Ramos (cell line): ENCODE measurements around the gene GLI1.
"Not testable (repeated sequence)": the region's sequence is repeated elsewhere in the genome, so short reads cannot be mapped to it uniquely, and the experiment has no call there.

Experiments
- in situ Hi-C: fragments of 300-500 bp; cut with MboI; formaldehyde crosslinking; loops from one replicate; pipeline ENCODE4 v1.14.3; 2022; ENCODE audit warnings: low sequenced_read_pairs; ENCODE audit not compliant: unreplicated experiment

The GLI1 gene

GRCh38 chr12:57488402-57489156, 29.0 kb downstream of the GLI1 start:
- in situ Hi-C loops, result no loop called here

GRCh38 chr12:57489157-57489641, 29.6 kb downstream of the GLI1 start:
- in situ Hi-C loops, result no loop called here

- in situ Hi-C loops, result no loop called here
Observed at GRCh38 chr12:57490126-57490525, 30.5 kb downstream of the GLI1 start.

GRCh38 chr12:57491393-57492280, 32.1 kb downstream of the GLI1 start:
- in situ Hi-C loops, result no loop called here

- in situ Hi-C loops, result not testable (repeated sequence)
Observed at GRCh38 chr12:57495051-57495701, 35.6 kb downstream of the GLI1 start.

GRCh38 chr12:57496822-57497221, 37.2 kb downstream of the GLI1 start:
- in situ Hi-C loops, result no loop called here

- in situ Hi-C loops, result no loop called here
Observed at GRCh38 chr12:57497223-57498131, 37.9 kb downstream of the GLI1 start.

- in situ Hi-C loops, result no loop called here
Observed at GRCh38 chr12:57498132-57498502, 38.5 kb downstream of the GLI1 start.

- in situ Hi-C loops, result no loop called here
Observed at GRCh38 chr12:57498571-57498970, 39.0 kb downstream of the GLI1 start.

- in situ Hi-C loops, result no loop called here
Observed at GRCh38 chr12:57500213-57500612, 40.6 kb downstream of the GLI1 start.

GRCh38 chr12:57502311-57502969, 42.9 kb downstream of the GLI1 start:
- in situ Hi-C loops, result not testable (repeated sequence)

GRCh38 chr12:57506541-57506940, 47.0 kb downstream of the GLI1 start:
- in situ Hi-C loops, result not testable (repeated sequence)

GRCh38 chr12:57507796-57508195, 48.2 kb downstream of the GLI1 start:
- in situ Hi-C loops, result not testable (repeated sequence)

- in situ Hi-C loops, result no loop called here
Observed at GRCh38 chr12:57511161-57511560, 51.6 kb downstream of the GLI1 start.

- in situ Hi-C loops, result no loop called here
Observed at GRCh38 chr12:57511588-57512325, 52.2 kb downstream of the GLI1 start.

GRCh38 chr12:57512665-57513064, 53.1 kb downstream of the GLI1 start:
- in situ Hi-C loops, result no loop called here

GRCh38 chr12:57513266-57513665, 53.7 kb downstream of the GLI1 start:
- in situ Hi-C loops, result no loop called here

- in situ Hi-C loops, result not testable (repeated sequence)
Observed at GRCh38 chr12:57513677-57514076, 54.1 kb downstream of the GLI1 start.

- in situ Hi-C loops, result not testable (repeated sequence)
Observed at GRCh38 chr12:57514246-57514645, 54.7 kb downstream of the GLI1 start.
